ENCODE measurements around the gene RBSN. TPM values are rescaled to one million over a fixed set of nuclear protein-coding genes. Genes with fewer than 3 reads are reported as not detected.
A peak's percentile ranks its signal among the peaks of the same experiment; 100 is the strongest.

The RBSN gene
- total RNA-seq, 1 donor from 2014 or later = 35.4 TPM

DNA sequence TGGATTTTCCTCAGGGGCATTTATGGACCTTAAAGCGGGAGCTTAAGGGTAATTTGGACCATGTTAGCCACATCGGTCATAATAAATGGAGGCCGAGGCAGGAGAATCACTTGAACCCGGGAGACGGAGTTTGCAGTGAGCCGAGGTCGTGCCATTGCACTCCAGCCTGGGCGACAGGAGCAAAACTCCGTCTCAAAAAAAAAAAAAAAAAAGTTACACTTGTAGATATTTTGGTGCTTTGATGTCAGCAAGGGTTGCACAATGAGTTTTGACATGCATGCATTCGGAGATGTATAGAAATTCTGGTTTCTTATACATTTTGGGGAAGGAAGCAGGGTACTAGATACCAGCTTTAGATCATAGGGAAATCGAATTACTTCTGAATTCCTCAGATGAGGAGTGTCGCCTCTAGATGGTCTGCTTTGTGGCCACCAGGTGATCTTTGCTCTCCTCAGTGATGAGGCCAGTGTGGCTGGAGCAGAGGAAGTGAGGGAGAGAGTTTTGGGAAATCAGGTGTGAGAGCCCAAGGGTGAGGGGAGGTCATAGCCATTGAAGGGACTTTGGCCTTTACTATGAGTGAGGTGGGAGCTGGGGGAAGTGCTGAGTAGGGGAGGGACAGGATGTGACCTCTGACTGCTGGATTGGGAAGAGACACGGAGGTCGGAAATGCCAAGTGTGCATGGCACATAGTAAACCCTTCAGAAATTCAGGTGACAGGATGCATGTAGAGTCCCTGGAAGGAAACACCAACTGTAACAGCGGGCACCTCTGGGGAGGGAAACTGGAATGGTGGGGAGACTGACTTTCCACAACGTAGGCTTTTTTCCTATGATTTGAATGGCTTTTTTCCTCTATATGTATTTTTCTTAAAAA is 8.4 kb upstream of the RBSN start:
- H3K4me3 Mint-ChIP-seq = peak overlapping the region; percentile 11

GRCh38 chr3:15102836-15103235 is 3.9 kb upstream of the RBSN start:
- no peak overlapping the region for H2AFZ ChIP-seq (replicated peaks)
- Mint-ChIP-seq H3K4me3 (no peak overlapping the region), H3K27ac (no peak overlapping the region)

More for the DNA sequence above, 8.4 kb upstream of the RBSN start:
- Histone ChIP-seq H3K27ac (no peak overlapping the region), H4K20me1 (ENCODE audit: low read depth) (no peaks in the 10 kb centered on the region), H3K79me2 (ENCODE audit: low read depth) (no peaks in the 10 kb centered on the region), H3F3A (ENCODE audit: low read depth) (no peaks in the 10 kb centered on the region), H3K36me3 (no peaks in the 10 kb centered on the region), H3K9ac (no peak overlapping the region), H3K27me3 (no peaks in the 10 kb centered on the region), H2AFZ (replicated peaks) (no peak overlapping the region), H3K9me3 (ENCODE audit: low read depth) (no peaks in the 10 kb centered on the region), H3K4me3 (no peak overlapping the region), H3K4me2 (no peak overlapping the region), H3K4me1 (no peaks in the 10 kb centered on the region)
- H3K36me3 Mint-ChIP-seq = no peaks in the 10 kb centered on the region
- TF ChIP-seq EZH2 (IDR thresholded peaks at IDR 0.05) = no peak
- H3K4me1 Mint-ChIP-seq = peaks cover 2% of the 10 kb centered on the region
- no peak overlapping the region for H3K27ac Mint-ChIP-seq
- H3K9me3 Mint-ChIP-seq = no peaks in the 10 kb centered on the region
- no peak for DNase-seq (ENCODE audit: low spot score)
- H3K27me3 Mint-ChIP-seq (ENCODE audit: insufficient read depth, low read depth) = peaks cover 11% of the 10 kb centered on the region

DNA sequence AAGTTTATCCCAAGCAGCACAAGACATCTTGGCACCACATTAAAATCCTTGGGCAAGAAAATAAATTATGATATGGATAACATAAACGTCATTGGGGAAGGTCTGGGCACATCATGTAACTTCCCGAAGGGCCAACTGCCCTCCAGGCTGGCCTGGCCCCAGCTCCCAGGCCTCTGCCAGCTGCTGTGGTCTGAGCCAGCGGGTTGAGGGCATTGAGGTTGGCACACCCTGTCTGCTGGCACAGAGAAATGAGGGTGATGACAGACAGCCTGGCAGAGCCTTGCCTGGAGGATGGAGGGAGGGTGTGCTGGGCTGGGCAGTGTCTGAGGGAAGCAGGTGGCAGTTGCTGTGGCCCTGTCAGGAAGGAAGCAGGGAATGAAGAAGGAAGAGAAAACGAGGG is 3.3 kb upstream of the RBSN start:
- H3K9ac ChIP-seq = no peak overlapping the region
- H3K4me1 ChIP-seq = peaks cover 6% of the 10 kb centered on the region
- H3K9me3 ChIP-seq (ENCODE audit: low read depth) = no peaks in the 10 kb centered on the region
- Mint-ChIP-seq H3K9me3 (no peaks in the 10 kb centered on the region), H3K27ac (no peak overlapping the region), H3K27me3 (ENCODE audit: insufficient read depth, low read depth) (peaks cover 9% of the 10 kb centered on the region), H3K36me3 (no peaks in the 10 kb centered on the region), H3K4me3 (no peak overlapping the region), H3K4me1 (peaks cover 11% of the 10 kb centered on the region)
- no peaks in the 10 kb centered on the region for H3K36me3 ChIP-seq
- no peaks in the 10 kb centered on the region for H3K27me3 ChIP-seq
- no peak overlapping the region for H3K27ac ChIP-seq
- no peaks in the 10 kb centered on the region for H4K20me1 ChIP-seq (ENCODE audit: low read depth)
- no peak overlapping the region for H3K4me2 ChIP-seq
- no peak for DNase-seq (ENCODE audit: low spot score)
- peaks cover 6% of the 10 kb centered on the region for H3F3A ChIP-seq (ENCODE audit: low read depth)
- H3K4me3 ChIP-seq = no peak overlapping the region
- peaks cover 15% of the 10 kb centered on the region for H3K79me2 ChIP-seq (ENCODE audit: low read depth)
- no peak overlapping the region for H2AFZ ChIP-seq (replicated peaks)
- TF ChIP-seq CTCF (IDR thresholded peaks at IDR 0.05) (no peak), EZH2 (IDR thresholded peaks at IDR 0.05) (no peak), EZH2phosphoT487 (IDR thresholded peaks at IDR 0.05) (no peak)

More at GRCh38 chr3:15102836-15103235, 3.9 kb upstream of the RBSN start:
- Histone ChIP-seq H3K36me3 (no peaks in the 10 kb centered on the region), H4K20me1 (ENCODE audit: low read depth) (no peaks in the 10 kb centered on the region), H3K27me3 (no peaks in the 10 kb centered on the region), H3K9ac (no peak overlapping the region), H3K4me3 (no peak overlapping the region), H3F3A (ENCODE audit: low read depth) (peaks cover 6% of the 10 kb centered on the region), H3K4me2 (no peak overlapping the region), H3K4me1 (peaks cover 2% of the 10 kb centered on the region), H3K79me2 (ENCODE audit: low read depth) (peaks cover 9% of the 10 kb centered on the region), H3K27ac (no peak overlapping the region), H3K9me3 (ENCODE audit: low read depth) (no peaks in the 10 kb centered on the region)
- no peak for DNase-seq (ENCODE audit: low spot score)
- Mint-ChIP-seq H3K27me3 (ENCODE audit: insufficient read depth, low read depth) (peaks cover 9% of the 10 kb centered on the region), H3K4me1 (peaks cover 10% of the 10 kb centered on the region), H3K9me3 (no peaks in the 10 kb centered on the region), H3K36me3 (no peaks in the 10 kb centered on the region)
- no peak for TF ChIP-seq CTCF (IDR thresholded peaks at IDR 0.05)
- no peak for TF ChIP-seq EZH2phosphoT487 (IDR thresholded peaks at IDR 0.05)
- no peak for TF ChIP-seq EZH2 (IDR thresholded peaks at IDR 0.05)
